HG03175 (cell line): ENCODE results near the gene TRPM2.

Experiments used
- ATAC-seq: cut with Tn5 transposase; IDR thresholded peaks from one replicate; pipeline ENCODE4 v1.9.1; 2021; ENCODE audit warnings: mild to moderate bottlenecking, moderate library complexity; ENCODE audit not compliant: unreplicated experiment

The TRPM2 gene

DNA sequence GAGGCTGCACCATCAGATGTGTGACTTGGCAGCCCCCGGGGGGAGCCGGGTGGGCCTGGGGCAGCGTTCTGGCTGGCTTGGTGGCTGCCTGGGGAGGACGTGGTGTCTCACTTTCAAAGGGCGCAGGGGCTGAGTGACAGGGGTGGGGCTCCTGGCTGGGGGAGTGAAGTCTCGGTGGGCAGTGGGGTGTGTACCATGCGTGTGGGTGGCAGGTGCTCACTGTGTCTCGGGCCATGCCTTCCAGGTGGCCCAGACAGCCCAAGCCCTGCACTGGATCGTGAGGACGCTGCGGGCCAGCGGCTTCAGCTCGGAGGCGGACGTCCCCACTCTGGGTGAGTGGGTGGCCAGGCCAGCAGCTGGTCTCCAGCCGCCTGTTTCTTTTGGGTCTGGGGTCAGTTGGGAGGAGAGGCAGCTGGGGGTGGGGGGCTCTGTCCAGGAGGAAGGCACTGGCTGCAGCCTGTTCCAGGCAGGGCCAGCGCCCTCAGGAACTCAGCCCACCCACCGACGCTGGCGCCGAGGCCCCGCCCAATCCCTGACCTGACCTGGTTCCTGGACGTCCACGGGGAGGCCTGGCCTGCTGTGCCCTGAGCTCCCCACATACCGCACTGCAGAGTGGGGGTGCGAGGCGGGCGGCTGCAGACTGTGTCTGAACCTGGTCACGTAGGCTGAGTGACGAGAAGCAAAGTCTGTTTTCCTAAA is 71.3 kb downstream of the TRPM2 start:
- no peak for ATAC-seq

DNA sequence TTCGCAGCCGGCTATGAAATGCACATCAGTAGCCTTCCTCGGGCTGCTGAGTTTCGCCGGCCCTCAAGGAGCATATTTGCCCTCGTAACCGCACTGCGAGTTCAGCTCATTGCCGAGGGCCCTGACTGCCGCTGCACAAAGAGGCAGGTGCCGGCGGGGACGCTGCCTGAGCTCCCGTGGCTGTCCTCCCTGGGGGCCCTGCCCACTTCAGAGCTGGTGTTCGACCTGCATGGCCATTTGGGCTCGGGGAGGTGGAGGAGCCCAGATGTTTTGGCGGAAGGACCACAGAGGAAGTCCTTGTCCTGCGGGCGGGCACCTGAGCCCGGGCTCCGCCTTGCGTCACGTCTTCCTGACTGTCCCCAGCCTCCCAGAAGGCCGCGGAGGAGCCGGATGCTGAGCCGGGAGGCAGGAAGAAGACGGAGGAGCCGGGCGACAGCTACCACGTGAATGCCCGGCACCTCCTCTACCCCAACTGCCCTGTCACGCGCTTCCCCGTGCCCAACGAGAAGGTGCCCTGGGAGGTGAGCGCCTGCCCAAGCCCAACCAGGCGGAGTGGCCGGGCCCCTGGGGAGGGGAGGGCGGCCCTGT is 72.0 kb downstream of the TRPM2 start:
- no peak for ATAC-seq

DNA sequence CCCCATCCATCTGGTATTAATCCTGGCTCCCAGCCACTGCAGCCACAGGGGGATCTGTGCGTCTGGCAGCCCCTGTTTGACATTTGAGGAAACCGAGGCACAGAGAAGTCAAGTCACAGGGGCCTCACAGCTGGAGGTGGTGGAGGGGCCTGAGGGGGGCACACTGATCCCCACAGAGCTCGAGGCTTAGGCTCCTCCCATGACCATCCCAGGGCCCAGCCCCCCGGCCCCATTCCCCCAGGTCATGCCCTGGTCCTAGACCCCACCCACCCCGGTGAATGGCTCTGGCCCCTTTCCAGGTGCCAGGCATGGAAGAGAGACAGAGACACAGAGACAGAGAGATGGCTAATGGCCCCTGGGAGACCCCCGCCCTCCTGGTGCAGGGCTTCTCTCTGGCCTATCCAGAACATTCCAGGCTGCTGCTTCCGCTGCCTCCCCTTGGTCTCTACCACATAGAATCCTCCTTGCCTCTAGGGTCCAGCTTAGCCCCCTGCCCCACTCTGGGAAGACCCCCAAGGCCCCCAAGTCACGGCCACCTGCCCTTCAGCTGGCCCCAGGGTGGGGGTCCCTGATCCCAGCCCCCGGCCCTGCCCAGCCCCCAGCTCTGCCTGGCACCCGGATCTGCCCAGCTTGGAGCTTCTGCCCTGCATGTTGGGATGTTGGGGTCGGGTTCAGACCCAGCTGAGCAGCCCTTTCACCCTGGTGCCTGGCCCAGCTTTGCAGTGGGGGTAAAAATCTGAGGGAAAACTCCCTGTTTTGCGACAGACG is 72.7 kb downstream of the TRPM2 start:
- no peak for ATAC-seq

DNA sequence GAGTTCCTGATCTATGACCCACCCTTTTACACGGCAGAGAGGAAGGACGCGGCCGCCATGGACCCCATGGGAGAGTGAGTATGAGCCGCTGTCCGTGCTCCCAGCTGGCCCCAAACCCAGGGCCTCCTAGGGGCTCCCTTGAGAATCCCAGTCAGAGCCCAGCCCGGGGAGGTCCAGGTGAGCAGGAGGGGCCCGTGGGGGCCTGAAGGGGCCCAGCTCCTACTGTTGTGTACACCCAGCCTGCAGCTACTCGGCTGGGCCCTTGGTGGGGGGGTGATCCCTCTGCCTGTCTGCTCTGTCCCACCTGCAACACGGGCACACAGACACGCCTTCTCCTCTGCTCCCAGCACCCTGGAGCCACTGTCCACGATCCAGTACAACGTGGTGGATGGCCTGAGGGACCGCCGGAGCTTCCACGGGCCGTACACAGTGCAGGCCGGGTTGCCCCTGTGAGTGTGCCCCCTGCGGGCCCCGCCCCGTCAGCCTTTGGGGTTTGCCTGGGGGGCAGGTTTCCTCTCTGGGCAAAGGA is 73.3 kb downstream of the TRPM2 start:
- no peak for ATAC-seq

DNA sequence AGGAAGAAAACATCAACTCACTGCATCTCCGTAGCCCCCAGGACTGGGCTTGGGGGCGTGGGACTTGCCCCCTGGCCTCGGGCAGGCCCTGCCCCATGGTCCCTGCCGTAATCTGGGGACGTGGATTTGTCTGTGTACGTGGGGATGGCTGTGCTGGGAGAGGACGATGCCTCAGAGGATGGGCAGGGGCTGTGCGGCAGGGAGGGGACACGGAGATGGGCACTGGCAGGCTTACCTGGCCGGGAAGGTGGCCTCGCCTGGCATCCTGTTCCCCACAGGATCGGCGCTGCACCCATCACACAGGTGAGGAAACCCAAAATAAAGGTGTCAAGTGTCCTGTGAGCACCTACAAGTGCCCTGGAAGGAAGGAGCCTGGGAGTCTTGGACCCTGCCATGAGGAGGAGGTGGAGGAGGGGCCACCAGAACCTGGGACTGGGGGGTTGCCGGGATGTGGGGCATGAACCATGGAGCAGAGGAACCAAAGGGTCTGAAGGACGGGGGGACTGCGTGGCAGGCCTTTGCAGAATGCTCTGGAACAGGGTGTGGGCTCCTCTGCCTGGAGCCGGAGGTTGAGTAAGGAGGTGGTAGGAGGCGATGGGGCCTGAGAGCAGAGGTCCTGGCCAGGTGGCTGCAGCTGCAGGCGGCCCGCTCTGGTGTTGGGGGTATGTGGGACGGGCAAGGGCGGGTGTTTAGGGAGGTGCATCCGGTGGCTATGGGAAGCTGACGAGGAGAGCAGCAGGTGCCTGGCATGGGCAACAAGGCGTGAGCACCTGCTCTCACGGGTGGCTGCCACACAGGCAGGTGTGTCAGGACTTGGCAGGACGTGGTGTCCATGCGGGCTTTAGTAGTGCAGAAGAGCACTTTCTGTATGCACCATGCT is 74.1 kb downstream of the TRPM2 start:
- ATAC-seq, result no peak

DNA sequence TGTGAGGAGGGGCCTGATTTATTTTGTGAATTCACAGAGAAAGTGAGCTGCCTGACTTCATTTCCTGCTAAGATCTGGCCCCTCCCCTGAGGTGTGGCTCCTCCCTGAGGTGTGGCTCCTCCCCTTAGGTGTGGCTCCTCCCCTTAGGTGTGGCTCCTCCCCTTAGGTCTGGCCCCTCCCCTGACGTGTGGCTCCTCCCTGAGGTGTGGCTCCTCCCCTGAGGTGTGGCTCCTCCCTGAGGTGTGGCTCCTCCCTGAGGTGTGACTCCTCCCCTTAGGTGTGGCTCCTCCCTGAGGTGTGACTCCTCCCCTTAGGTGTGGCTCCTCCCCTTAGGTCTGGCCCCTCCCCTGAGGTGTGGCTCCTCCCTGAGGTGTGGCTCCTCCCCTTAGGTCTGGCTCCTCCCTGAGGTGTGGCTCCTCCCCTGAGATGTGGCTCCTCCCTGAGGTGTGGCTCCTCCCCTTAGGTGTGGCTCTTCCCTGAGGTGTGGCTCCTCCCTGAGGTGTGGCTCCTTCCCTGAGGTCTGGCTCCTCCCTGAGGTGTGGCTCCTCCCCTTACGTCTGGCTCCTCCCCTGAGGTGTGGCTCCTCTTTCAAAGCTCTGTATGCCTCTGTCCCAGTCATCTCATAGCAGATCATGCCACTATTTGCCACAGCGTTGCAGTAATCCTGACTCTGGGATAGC is 75.0 kb downstream of the TRPM2 start:
- ATAC-seq, result no peak

DNA sequence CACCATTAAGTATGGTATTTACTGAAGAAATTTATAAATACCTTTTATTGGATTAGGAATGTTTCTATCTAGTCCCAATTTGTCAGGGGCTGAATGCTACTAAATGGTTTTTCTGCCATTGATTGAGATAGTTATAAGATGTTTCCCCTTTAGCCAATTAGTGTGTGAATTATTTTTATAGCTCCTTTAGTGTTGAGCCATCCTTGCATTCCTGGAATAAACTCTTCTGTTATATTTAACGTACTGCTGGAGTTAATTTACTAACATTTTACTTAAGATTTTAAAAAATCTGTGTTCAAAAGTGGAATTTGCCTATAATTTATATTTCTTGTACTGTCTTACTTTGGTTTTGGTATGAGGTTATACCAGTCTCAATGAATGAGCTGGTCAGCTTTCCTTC is 76.5 kb downstream of the TRPM2 start:
- no peak for ATAC-seq

DNA sequence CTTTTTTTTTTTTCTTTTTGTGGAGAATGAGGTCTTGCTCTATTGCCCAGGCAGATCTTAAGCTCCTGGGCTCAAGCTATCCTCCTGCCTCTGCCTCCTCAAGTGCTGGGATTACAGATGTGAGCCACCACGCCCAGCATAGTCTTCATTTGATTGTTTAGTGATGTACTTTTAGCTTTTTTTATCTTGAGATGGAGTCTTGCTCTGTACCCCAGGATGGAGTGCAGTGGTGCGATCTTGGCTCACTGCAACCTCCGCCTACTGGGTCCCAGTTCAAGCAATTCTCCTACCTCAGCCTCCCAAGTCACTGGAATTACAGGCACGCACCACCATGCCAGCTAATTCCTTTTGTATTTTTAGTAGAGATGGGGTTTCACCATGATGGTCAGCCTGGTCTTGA is 77.9 kb downstream of the TRPM2 start:
- no peak for ATAC-seq

DNA sequence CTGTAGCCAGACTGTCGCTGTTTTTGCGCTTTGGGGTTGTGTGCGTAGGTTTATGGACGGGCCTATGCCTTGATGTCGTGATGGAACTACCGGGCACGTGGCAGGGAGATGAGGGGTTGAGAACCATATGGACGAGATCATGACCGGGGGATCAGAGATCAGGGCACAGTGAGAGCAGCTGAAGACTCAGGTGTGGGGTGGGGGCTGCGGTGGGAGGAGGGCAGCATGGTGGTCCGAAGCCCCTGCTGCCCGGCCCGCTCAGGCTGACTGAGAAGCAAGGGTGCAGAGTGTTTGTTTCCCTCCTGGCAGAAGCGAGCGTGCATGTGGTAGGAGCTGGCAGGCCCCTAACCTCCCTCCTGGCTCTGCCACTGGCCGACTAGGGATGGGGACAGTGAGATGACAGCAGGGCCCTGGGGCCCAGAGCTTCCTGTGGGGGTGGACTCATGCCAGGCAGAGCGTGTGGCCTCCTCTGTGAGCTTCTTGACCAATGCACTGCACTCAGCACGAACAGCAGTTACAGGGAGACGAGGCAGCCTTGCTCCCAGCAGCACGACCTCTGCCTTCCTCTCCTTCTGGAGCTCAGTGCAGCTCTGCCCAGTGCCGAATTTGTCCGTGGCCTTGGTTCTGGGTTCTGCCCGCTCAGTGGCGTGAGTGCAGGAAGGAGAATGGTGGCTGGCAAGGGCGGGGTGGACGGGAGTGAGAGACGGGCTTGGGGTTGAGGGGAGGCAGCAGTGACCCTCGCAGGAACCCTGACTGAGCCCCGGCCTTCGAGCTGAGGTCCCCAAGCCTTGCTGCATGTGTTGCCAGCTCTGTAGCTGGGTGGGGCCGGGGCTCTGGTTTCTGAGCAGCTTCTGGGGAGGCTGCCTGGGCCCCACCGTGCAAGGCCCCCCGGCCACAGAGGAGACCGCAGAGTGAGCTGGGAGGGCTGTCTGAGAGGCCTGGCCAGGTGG is 79.7 kb downstream of the TRPM2 start:
- ATAC-seq, result no peak

DNA sequence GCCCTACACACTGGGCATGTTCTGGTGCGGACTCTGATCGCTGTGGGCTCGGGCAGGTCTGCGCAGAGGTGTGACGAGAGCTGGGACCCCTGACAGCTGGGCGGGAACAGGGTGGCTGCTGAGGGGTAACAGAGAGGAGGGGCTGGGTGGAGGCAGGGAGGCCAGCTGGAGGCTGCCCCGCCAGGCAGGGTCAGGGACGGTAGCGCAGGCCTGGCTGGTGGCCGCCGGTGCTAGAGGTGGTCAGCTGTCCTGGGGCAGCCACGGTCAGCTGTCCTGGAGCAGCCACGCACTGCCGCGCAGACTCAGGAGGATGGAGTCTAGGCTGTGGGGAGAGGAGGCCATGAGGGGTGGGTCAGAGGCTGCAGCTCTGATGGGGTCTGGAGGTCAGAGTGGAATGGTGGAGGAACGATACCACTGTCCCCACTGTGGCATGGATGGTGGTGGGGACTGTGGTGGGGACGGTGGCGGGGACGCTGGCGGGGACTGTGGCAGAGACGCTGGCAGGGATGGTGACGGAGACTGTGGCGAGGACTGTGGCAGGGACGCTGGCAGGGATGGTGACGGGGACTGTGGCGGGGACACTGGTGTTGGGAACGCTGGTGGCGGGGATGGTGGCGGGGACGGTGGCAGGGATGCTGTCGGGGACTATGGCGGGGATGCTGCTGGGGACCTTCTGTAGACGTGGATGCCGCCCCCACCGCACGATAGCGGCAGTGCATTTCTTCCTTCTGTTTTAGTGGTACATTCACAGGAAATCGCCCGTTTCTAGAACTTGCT is 80.6 kb downstream of the TRPM2 start:
- ATAC-seq, result no peak

DNA sequence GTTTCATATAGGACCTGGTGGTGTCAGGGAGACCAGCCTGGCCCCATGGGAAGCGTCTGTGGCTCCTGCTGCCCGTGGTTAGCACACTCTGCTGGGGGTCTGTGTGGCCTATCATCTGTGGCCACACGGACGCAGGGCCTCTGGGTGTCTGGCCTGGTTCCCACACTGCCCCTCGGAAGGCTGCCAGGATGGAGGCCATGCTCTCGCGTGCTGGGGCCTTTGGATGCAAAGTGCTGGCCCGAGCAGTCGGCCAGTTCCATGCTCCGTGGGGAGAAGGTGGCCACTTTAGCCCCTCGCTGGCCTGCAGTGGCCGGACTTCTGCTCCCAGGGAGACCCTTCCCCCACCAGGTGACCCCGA is 81.1 kb downstream of the TRPM2 start:
- no peak for ATAC-seq

DNA sequence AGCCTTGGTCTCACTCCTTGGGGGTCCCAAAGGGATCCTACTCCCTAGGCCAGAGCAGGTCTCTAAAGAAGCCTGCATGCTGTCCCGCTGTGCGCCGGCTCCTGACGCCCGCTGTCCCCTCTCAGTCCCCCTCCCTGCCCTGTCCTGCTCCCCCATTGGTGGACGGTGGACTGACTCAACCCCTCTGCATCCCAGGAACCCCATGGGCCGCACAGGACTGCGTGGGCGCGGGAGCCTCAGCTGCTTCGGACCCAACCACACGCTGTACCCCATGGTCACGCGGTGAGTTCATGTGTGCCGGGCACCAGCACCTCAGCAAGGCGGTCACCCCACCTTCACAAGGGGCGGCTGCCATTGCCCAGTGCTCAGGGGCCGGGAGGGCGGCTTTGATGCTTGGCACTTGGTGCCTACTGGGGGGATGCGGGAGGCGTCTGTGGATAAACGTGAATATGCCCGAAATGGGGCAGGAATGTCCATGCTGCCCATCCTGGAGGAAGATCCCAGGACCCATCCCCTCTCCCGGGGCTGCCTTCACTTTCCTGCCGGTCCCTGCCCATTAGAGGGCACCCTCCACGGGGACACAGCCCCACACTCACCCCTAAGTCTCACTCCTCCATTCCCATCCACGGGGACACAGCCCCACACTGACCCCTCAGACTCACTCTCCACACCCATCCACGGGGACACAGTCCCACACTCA is 81.7 kb downstream of the TRPM2 start:
- ATAC-seq, result no peak

DNA sequence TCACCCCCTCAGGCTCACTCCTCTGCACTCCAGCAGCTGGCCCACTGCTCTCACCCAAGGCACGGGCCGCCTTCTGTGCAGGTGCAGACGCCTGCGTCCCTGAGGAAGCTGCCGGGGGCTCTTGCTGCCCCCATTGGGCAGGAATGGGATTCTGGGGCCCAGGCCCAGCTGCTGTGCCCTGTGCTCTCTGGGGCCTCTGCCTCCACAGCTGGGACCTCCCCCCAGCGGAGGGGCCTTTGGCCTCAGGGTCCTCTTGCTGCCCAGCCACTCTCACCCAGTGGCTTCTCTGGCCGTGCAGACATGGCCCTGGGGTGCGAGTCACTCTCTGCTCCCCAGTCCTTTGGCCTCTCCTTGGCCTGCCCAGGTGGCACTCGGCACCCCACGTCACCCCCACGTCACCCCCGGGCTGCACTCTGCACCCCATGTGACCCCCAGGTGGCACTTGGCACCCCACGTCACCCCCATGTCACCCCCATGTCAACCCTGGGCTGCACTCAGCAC is 82.7 kb downstream of the TRPM2 start:
- ATAC-seq, result no peak

DNA sequence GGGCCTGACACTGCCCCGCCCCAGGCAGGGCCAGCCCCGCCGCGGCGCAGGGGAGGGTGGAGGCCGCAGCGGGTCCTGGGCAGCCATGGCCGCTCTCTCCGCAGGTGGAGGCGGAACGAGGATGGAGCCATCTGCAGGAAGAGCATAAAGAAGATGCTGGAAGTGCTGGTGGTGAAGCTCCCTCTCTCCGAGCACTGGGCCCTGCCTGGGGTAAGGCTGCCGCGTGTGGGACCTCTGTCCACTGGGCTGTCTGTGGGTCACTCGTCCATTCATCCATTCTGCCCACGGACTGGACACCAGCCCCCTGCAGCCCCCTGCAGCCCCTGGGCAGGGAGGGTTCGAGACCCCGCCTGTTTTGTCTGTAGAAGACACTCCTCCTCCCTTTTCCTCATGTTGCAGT is 83.5 kb downstream of the TRPM2 start:
- ATAC-seq, result no peak

DNA sequence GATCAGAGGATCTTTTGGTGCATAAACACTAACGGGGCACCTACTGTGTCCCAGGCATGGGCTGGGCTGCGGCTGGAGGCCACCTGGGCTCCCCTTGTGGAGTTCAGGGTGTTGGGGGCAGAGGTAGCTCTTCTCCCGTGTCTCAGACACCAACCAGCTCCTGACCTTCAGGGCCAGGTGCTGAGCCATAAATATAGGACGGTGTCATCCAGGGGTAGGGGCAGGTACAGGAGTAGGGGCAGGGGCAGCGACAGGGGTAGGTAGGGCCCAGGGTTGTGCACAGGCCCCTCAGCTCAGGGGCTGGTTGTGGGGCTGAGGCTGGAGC is 83.9 kb downstream of the TRPM2 start:
- ATAC-seq, result no peak

DNA sequence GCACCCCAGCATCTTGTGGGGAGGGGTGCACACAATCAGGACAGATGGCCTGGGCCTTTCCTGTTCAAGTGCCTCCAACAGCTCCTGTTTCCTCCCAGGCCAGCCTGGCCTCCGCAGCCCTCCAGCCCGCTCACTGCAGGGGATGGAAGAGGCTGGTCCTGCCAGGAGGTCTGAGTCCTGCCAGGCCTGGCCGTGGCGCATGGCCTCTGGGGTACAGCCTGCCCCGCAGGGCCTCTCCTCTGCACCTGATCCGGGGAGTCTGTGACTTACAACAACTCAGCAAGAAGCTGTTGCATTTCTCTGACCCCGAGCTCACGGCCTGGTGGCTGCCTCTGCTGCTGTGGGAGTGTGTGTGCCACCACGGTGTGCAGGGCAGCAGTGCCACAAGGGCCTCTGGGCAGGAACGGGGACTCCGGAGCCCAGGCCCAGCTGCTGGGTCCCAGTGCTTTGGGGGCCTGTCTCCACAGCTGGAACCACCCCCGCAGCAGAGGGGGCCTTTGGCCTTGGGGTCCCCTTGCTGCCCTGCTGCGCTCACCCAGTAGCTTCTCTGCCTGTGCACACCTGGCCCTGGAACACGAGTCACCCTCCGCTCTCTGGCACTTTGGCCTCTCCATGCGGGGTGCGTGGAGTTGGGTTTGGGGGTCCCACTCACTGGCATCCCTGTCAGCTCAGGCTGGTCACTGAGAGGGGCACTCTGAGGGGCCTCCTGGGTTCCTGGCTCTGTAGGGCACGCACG is 84.4 kb downstream of the TRPM2 start:
- ATAC-seq, result no peak

DNA sequence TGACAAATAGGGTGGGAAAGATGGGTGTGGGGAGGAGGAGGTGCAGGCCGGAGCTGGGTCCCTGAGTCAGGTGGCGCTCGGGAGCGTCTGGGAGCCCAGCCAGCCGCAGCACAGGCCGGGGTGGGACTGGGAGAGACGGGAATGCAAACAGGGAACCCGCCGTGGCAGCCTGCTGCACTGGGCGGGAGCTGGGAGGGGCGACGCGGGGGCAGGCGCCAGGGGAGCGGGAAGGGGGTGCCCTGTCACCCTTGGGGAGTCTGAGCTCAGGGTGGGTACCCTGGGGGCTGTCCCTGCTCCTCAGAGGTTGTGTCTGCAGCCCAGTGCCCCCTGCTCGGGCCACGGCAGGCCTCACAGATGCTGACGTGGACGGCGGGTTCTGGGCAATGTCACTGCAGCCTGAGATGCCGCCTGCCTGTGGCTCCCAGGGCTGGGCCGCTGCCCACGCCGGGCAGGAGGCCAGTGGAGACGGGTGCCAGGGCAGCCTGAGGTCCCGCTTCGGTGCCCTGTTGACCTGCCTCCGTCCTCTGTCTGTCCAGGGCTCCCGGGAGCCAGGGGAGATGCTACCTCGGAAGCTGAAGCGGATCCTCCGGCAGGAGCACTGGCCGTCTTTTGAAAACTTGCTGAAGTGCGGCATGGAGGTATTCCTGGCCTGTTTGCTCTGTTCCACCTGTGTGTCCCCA is 85.2 kb downstream of the TRPM2 start:
- no peak for ATAC-seq
